SH-SY5Y (cell line): ENCODE measurements around the gene LAMC1.

Source experiments
- GATA2 ChIP-seq: IDR thresholded peaks from 2 replicates; pipeline ENCODE4 v1.6.1; 2011; ENCODE audit warnings: mild to moderate bottlenecking, low read depth, low read length
- GATA3 ChIP-seq: IDR thresholded peaks from 2 replicates; pipeline ENCODE4 v1.6.1; 2011; ENCODE audit warnings: low read depth, mild to moderate bottlenecking, low read length, moderate library complexity

DNA sequence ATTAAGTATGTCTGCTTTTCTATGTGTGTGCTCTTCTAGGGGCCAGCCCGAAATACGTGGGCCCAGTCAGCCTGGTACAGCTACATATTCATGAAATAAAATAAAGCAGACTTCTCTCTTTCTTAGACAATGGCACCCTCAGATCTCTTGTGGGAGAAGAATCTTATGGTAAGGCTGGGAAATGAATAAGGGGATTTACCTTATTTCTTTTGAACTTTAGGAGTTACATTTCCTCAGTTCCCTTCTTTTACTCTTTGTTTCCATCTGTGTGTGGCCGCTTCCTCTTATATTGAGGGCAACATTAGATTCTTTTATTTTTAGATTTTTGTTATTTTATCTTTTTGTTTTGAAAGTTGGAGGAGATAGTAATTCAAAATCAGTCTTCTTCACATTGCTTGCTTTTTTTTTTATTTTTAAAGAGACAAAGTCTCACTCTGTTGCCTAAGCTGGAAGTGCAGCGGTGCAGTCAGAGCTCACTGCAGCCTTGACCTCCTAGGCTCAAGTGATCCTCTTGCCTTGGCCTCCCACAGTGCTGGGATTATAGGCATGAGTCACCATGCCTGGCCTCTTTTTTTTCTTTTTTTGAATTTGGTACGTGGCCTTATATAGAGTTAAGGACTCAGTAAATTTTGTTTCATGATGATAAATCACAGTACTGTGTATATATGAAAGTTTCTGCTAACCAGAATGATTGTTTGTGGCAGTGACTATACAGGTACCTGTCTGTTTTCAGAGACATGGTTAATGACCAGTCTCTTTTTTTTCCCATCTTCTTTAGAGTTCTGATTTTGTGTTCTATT is 9.1 kb downstream of the LAMC1 start:
- no peak for TF ChIP-seq GATA2
- no peak for TF ChIP-seq GATA3
